Measurements from ENCODE around the gene TXNIP.

TXNIP gene

GRCh38 chr1:145983960-145984830 lies 12.2 kb downstream of the TXNIP start:
- DNase-seq: no peak

- no peak for DNase-seq
Observed at GRCh38 chr1:145983206-145983675, 13.1 kb downstream of the TXNIP start.

GRCh38 chr1:145982010-145982723 lies 14.2 kb downstream of the TXNIP start:
- no peak for DNase-seq

- DNase-seq: no peak
Observed at GRCh38 chr1:145980457-145980994, 15.9 kb downstream of the TXNIP start.

- no peak for DNase-seq
Observed at GRCh38 chr1:145979746-145980456, 16.5 kb downstream of the TXNIP start.

- peak; percentile 69 for DNase-seq
Observed at GRCh38 chr1:145978854-145979745, 17.3 kb downstream of the TXNIP start.

- DNase-seq: no peak
Observed at GRCh38 chr1:145978471-145978853, 17.9 kb downstream of the TXNIP start.

GRCh38 chr1:145977486-145978470 lies 18.6 kb downstream of the TXNIP start:
- peak; percentile 66 for DNase-seq

- no peak for DNase-seq
Observed at GRCh38 chr1:145977016-145977415, 19.4 kb downstream of the TXNIP start.

GRCh38 chr1:145975216-145975615 lies 21.2 kb downstream of the TXNIP start:
- DNase-seq: no peak

GRCh38 chr1:145974721-145975120 lies 21.7 kb downstream of the TXNIP start:
- DNase-seq: no peak

- DNase-seq: no peak
Observed at GRCh38 chr1:145972580-145972979, 23.8 kb downstream of the TXNIP start.

GRCh38 chr1:145967288-145967687 lies 29.1 kb downstream of the TXNIP start:
- no peak for DNase-seq

- no peak for DNase-seq
Observed at GRCh38 chr1:145965119-145965744, 31.1 kb downstream of the TXNIP start.

- peak; percentile 87 for DNase-seq
Observed at GRCh38 chr1:145964328-145965118, 31.9 kb downstream of the TXNIP start, which contains the start of the genes ANKRD34A and POLR3GL. Gene ANKRD34A (minus strand): TSS chr1:145964575. CDS start chr1:145961759, 2,816 bp downstream. Gene POLR3GL (plus strand): TSS chr1:145964690. CDS start chr1:145974866, 10,176 bp downstream.

- no peak for DNase-seq
Observed at GRCh38 chr1:145963265-145964019, 32.9 kb downstream of the TXNIP start.

GRCh38 chr1:145962157-145963102 lies 33.9 kb downstream of the TXNIP start:
- DNase-seq: no peak
